GM21723 (cell line): ENCODE measurements around the gene POTEB3.
"Not testable (repeated sequence)": the region's sequence is repeated elsewhere in the genome, so short reads cannot be mapped to it uniquely, and the experiment has no call there.

ENCODE experiments used
- ATAC-seq: cut with Tn5 transposase; IDR thresholded peaks from one replicate; pipeline ENCODE4 v1.9.1; 2021; ENCODE audit warnings: mild to moderate bottlenecking, moderate library complexity; ENCODE audit not compliant: unreplicated experiment

The POTEB3 gene

DNA sequence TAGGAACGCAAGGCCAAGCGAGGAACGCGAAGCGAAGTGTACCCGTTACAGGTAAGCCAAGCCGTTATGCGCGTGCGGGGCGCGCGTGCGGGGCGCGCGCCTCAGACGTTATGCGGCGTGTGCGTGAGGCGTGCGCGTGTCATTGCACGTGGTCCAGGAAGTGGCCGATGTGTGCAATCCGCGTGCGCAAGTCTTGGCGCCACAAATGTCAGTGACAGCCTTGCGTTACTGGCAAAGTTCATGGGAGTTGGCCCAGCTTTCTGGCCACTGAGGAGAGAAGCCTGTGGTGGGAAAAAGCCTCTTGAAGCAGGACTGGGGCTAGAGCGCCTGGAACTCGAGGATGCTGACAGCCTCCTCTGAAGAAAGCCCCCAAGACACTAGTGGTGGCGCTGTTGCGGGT, at the start of gene POTEB3:
TSS of gene POTEB3 (minus strand) at position 101 of the 400 bp plus-strand sequence. CDS start 488 bp downstream, outside the sequence.
- not testable (repeated sequence) for ATAC-seq

- not testable (repeated sequence) for ATAC-seq
Observed at GRCh38 chr15:21453683-21454082, 13.4 kb upstream of the POTEB3 start.

DNA sequence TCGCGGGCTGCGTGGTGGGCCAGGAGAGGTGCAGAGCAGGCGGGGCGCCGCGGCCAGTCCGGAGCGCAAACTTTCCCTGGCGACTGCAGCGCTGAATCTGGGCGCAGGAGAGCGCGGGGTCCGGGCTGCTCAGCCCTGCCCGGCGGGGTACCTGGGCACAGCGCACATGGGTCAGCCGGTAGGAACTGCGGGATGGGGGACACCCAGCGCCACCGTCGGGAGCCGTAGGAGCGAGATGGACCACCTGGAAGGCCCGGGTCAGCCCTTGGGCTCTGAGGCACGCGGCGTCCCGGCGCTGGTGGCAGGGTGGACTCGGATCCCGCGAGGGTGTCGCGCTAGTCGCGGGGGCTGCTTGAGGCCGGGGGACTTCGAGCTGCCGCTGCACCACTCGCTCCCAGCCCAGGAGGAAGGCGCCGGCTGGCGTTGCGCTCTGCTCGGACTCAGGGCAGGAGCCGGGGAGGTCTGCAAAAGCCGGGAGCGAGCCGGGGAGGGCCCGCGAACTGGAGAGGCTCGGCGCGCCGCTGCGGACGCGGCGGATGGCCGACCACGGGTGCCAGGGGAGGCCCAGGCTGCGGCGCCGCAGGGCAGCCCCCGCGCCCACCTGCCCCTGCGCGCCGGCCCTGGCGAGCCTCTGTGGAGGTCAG, 11.7 kb upstream of the POTEB3 start:
- not testable (repeated sequence) for ATAC-seq

DNA sequence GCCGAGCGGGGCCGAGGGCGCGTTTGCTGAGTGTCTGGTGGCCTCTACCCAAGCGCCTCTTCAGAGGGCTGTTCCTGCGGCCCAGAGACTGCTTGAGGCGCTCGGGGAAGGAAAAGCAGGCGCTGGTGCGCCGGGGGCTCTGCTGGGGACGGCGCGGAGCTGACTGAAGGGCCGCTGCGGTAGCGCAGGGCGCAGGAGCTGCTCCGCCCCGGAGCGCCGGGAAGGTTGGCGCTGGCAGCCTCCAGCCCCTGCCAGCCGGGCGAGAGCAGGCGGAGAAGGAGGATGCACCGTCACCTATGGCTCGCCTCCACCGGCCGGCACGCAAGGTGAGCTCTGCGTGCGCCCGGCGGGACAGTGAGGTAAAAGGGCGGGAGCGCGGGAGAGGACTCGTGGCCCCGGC, 11.2 kb upstream of the POTEB3 start:
- not testable (repeated sequence) for ATAC-seq

DNA sequence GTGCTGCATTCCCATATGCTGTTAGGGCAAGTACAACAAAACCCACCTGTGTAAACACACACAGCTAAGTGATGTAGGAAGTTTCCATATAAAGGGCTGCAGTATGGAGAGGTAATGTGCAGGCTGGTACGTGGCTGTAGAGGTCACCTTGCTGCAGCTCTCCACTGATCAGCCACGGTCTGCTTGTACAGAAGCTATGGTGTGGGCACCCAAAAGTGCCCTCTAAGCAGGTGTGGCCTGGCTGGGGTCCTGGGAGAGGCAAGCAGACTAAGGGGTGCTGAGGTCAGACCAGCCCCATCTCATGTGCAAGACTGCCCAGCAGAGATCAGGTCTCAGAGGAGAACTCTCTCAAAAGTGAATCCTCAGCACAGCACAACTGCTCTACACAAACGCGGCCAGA, 32.9 kb downstream of the POTEB3 start:
- not testable (repeated sequence) for ATAC-seq

DNA sequence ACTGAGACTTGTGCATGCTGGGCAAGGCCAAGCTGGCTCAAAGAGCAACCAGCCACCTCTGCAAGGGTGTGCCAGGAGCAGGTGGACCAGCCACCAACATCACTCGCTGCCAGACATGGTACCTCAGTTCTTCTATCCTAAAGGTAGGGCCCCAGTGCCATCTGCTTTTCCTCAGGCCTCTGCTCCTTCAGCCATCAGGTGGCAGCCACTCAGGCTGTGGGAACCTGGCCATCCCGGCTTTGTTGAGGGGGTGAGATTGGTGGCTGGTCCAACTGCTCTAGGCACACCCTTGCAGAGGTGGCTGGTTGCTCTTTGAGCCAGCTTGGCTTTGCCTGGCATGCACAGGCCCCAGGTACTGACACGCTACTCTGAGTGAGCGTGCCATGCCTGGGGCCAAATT, 38.8 kb downstream of the POTEB3 start:
- ATAC-seq, result not testable (repeated sequence)

- ATAC-seq, result not testable (repeated sequence)
Observed at GRCh38 chr15:21399111-21399510, 41.2 kb downstream of the POTEB3 start.

GRCh38 chr15:21398511-21398910, 41.8 kb downstream of the POTEB3 start:
- not testable (repeated sequence) for ATAC-seq

DNA sequence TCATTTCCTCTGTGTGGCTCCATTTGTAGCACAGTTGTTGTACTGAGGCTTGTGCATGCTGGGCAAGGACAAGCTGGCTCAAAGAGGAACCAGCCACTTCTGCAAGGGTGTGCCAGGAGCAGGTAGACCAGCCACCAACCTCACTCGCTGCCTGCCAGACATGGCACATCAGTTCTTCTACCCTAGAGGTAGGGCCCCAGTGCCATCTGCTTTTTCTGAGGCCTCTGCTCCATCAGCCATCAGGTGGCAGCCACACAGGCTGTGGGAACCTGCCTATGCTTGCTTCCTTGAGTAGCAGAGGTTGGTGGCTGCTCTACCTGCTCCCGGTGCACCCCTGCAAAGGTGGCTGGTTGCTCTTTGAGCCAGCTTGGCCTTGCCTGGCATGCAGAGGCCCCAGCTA, 42.6 kb downstream of the POTEB3 start:
- not testable (repeated sequence) for ATAC-seq

- not testable (repeated sequence) for ATAC-seq
Observed at GRCh38 chr15:21397186-21397585, 43.1 kb downstream of the POTEB3 start.

GRCh38 chr15:21385961-21386360, 54.3 kb downstream of the POTEB3 start:
- not testable (repeated sequence) for ATAC-seq

GRCh38 chr15:21383866-21384485, 56.3 kb downstream of the POTEB3 start:
- not testable (repeated sequence) for ATAC-seq

DNA sequence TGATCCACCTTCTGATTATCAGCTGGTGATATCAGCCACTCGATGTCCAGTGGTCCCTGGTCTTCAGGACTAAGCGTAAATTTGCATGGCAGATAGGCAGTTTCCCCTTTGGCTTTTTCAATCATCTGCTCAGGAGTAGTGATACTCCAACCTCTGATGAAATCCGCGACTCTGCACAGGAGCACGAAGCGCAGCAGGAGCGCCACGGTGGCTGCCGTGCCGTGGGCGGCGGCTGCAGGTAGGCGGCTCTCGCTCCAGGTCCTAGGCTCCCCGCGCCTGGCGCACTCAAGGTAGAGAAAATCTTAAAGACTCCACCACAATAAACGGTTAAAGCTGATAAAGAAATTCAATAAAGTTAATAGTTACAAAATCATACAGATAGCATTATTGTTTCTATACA, 66.6 kb downstream of the POTEB3 start:
- ATAC-seq, result not testable (repeated sequence)

- ATAC-seq, result not testable (repeated sequence)
Observed at GRCh38 chr15:21369177-21369576, 71.1 kb downstream of the POTEB3 start.

GRCh38 chr15:21368625-21369024, 71.7 kb downstream of the POTEB3 start:
- ATAC-seq, result not testable (repeated sequence)
